HG02870 (cell line): Measurements from ENCODE around the gene CEP152.

Source experiments
- ATAC-seq: cut with Tn5 transposase; IDR thresholded peaks from one replicate; pipeline ENCODE4 v1.9.1; 2021; ENCODE audit warnings: mild to moderate bottlenecking, moderate library complexity; ENCODE audit not compliant: unreplicated experiment

Gene CEP152

DNA sequence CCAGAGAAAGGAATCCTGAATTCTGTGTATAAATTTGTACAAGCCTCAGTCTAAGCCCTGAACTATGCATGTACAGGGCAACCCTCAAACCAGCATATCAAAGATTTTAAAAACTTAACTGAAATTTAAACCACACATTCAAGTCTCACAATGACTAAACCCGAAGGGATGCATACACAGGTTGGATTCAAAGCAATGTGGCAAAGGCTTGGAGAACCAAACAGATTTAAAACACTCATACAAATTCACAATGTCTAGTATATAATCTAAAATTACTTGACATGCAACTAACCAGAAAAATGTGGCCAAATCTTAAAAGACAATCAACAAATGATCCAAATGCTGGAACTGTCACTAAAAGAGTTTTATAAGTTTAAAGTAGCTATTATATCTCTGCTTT is 36.4 kb downstream of the CEP152 start:
- ATAC-seq: no peak

GRCh38 chr15:48766196-48766595 is 44.7 kb downstream of the CEP152 start:
- no peak for ATAC-seq

DNA sequence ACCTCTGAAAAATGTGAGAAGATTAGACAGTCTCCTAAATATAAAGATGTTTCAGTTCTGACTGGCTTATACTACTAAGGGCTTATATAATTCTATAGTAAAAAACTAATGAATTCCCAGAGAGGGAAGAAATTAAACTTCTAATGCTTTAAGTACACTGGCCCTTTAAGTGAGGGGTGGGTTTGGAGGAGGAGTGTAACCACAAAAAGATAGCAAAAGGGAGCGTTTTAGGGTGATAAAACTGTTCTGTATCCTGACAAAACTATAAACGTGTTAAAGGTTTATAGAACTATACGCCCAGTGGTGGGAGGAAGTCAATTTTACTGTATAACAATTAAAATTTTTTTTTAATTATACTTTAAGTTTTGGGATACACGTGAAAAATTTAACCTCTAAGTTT is 45.8 kb downstream of the CEP152 start:
- ATAC-seq: no peak

GRCh38 chr15:48761393-48762158 is 49.3 kb downstream of the CEP152 start:
- no peak for ATAC-seq

DNA sequence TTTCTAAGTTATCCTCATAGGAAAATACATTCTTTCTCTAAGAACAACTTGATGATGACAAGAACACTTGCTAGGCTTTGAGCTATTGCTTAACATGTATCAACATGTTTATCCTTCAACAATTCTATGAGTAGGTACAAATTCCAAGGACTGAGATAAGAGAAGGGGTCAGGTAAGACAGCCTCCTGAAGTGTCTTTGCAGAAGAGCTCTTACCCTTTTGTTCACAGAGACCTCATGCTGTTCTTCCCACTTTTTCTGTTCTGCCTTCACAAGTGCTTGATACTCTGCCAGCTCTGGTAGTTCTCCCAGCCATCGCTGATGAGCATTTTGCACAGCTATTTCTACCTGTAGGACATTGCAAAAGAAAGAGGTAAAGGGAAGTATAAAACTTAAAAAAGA is 50.9 kb downstream of the CEP152 start:
- ATAC-seq: no peak

GRCh38 chr15:48757661-48758060 is 53.2 kb downstream of the CEP152 start:
- no peak for ATAC-seq

GRCh38 chr15:48754011-48754410 is 56.9 kb downstream of the CEP152 start:
- no peak for ATAC-seq

- no peak for ATAC-seq
These were observed 59.3 kb downstream of the CEP152 start for GRCh38 chr15:48751595-48751994.

DNA sequence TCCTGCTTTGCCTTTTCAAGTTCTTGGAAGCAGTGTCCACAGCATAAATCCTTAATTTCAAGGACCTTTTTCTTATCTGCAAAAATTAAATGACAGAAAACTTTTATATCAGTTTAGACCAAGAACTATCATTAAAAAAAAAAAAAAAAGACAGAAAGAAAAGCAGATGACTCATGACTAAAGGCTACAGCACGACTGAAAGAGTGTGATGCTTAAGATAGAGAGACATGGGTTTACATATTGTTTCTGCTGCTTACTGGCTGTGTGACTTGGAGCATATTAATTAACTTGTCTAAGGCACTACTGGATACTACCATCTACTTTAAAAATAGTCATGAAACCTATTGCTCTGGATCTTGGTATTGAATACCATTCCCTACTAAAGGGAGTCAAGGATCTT is 62.3 kb downstream of the CEP152 start:
- no peak for ATAC-seq

DNA sequence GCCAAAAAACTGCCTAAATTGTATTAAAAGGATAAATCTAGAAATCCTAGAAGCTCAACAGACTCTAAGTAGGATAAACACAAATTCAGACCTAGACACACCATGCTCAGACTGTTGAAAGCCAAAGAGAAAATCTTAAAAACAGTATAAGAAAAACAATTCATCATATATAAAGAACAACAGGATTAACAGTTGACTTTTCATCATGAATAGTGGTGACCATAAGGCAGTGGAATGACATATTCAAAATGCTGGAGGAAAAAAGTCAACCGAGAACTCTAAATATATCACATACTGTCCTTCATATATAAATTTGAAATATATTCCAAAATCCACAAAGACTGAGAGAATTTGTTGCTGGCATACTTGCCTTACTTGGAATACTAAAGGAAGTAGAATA is 77.3 kb downstream of the CEP152 start:
- no peak for ATAC-seq

DNA sequence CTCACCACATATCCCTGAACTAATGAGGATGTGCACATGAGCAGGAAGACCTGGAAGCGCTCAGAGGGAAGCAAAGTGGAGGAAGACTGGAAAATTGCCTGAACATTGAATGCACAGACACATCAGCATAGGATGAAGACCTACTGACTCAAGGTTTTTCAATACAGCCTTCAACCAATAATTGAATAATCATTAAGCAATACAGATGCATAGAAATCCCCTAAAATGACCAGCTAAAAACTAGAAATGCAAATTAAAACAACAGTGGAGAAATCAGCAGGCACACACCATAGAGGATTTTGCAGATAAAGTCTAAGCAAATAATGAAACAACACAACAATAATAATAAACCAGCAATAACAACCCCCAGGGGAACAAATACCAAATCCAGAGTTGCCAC is 80.4 kb downstream of the CEP152 start:
- no peak for ATAC-seq

GRCh38 chr15:48723969-48724368 is 86.9 kb downstream of the CEP152 start:
- no peak for ATAC-seq

DNA sequence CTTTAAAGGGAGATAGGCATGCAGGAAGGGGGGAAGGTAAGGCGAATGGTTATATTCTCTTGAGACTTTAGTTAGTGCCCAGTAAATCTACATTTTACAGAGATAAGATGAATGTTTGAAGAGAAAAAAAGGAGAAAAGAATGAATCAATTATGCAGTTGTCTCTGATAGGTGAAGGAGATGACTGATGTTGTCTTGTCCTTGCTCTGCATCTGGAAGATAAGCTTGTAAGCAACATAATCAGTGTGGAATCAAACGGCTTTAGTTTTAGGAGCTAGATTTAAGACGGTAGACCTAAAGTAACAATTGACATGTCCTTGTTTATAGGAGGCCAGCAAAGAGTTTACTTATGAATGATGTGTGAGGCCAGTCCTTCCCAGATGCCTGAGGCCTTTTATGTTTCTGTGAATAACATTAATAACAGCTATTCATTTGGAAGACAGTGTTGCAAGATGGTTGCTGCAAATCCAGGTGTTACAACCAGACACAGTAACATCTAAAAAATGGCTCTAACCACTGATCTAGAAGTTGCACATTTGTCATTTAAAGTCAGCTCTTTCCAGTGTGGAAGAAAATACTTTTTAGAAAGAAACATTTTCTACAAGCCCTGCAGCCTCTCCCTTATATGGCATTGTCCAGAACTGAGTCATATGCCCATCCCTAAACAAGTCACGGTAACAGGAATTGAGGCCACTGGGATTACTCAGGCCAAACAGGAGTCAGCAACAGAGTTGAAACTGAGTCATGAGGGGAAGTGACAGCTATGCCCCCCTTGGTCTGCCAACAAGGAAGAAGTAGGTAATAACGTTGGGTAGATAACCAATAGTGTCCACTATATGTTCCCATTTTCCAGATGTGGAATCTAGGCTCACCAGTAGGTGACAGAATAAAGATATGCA is 87.9 kb downstream of the CEP152 start:
- no peak for ATAC-seq

GRCh38 chr15:48721061-48721810 is 89.6 kb downstream of the CEP152 start:
- ATAC-seq: no peak

- ATAC-seq: no peak
These were observed 90.2 kb downstream of the CEP152 start for GRCh38 chr15:48720646-48721045.

DNA sequence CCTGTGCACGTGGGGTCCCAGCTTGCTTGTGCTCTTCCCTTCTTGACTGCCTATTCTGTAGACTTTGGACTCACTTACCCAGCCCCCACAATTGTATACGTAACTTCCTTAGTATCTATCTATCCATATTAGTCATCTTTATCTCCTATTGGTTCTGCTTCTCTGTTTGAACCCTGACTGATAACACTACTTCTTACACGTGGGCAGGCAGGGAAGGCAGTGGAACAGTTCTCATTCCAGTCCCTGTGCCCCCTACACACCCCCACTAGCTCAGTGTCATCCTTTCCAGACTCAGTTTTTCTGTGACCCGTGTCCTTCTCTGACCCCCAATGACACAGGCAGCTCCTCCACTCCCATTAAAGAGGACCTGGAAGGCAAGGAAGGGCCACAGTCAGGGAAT is 91.2 kb downstream of the CEP152 start:
- ATAC-seq: no peak

DNA sequence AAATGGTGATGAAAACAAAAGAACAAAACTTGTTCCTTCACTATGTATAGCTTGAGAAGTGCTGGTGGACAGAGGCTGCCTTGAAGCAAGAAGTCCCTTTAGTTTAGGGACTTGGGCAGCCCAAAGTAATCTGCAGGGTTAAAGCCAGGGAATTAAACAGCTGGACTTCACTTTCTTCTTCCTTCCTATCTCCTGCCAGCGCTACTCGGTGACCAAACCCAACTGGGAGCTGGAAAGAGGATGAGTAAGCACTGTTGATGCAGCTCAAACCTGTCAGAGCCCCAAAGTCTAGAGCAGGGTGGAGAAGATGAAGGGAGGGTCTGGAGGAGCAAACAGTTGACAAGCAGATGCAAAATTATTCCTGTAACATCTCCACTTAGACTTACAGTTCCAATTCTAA is 92.2 kb downstream of the CEP152 start:
- no peak for ATAC-seq

- ATAC-seq: no peak
These were observed 93.4 kb downstream of the CEP152 start for GRCh38 chr15:48717458-48717857.

GRCh38 chr15:48712546-48712945 is 98.3 kb downstream of the CEP152 start:
- no peak for ATAC-seq

GRCh38 chr15:48710952-48711495 is 99.8 kb downstream of the CEP152 start:
- ATAC-seq: no peak

DNA sequence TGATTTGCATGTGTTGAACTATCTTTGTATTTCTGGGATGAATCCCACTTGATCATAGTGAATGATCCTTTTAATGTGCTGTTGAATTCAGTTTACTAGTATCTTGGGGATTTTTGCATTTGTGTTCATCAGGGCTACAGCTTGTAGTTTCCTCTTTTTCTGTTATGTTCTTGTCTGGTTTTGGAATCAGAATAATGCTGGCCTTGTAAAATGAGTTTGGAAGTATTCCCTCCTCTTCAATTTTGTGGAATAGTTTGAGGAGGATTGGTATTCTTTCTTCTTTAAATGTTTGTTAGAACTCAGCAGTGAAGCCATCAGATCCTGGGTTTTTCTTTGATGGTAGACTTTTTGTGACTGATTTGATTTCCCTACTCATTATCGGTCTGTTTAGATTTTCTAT is 102.2 kb downstream of the CEP152 start:
- ATAC-seq: no peak
